Fibroblast of lung (primary cell): ENCODE data around the gene SLC16A10. TPM values are rescaled to one million over a fixed set of nuclear protein-coding genes. Genes with fewer than 3 reads are reported as not detected.

Experiments used
- DNase-seq, 2 donors: peaks; one replicate each; pipeline versions ENCODE4 v3.0.0 to v3.0.0-alpha.2; 2010; ENCODE audit warnings: low read depth in 2 of 2
- H2AFZ ChIP-seq: 2 replicates; pipeline ENCODE4 v1.5.1; 2012; ENCODE audit warnings: low read length, control low read depth, inconsistent platforms
- H3K27ac ChIP-seq: 2 replicates; pipeline ENCODE4 v1.5.1; 2011; ENCODE audit warnings: low read length, control low read depth; ENCODE audit not compliant: insufficient read depth
- H3K27me3 ChIP-seq: 2 replicates; pipeline ENCODE4 v1.5.1; 2011; ENCODE audit warnings: mild to moderate bottlenecking, low read length; ENCODE audit not compliant: control insufficient read depth, insufficient read depth
- H3K36me3 ChIP-seq: 2 replicates; pipeline ENCODE4 v1.5.1; 2011; ENCODE audit warnings: low read length; ENCODE audit not compliant: control insufficient read depth, insufficient read depth
- H3K4me1 ChIP-seq: 2 replicates; pipeline ENCODE4 v1.5.1; 2011; ENCODE audit warnings: low read length; ENCODE audit not compliant: control insufficient read depth, insufficient read depth; ENCODE audit errors: extremely low read depth
- H3K4me2 ChIP-seq: 2 replicates; pipeline ENCODE4 v1.5.1; 2011; ENCODE audit warnings: low read length, control low read depth; ENCODE audit not compliant: insufficient read depth; ENCODE audit errors: extremely low read depth
- H3K4me3 ChIP-seq, 4 experiments: fragments of 200-600 bp in 1 of 4; sonication (generic) in 1 of 4; replicated peaks in 1 of 4; 2 replicates each; pipeline ENCODE4 v1.5.1; 2011 to 2016; ENCODE audit warnings: low read length in 4 of 4, low read depth in 3 of 4, mild to moderate bottlenecking in 3 of 4, control low read depth in 2 of 4, inconsistent platforms in 1 of 4, mixed read lengths in 1 of 4; ENCODE audit not compliant: insufficient read depth in 1 of 4; ENCODE audit errors: control extremely low read depth in 1 of 4
- H3K79me2 ChIP-seq: 2 replicates; pipeline ENCODE4 v1.5.1; 2012; ENCODE audit warnings: mild to moderate bottlenecking, low read length, inconsistent platforms; ENCODE audit not compliant: control insufficient read depth, insufficient read depth
- H3K9ac ChIP-seq: 2 replicates; pipeline ENCODE4 v1.5.1; 2011; ENCODE audit warnings: mild to moderate bottlenecking, low read length, control low read depth; ENCODE audit not compliant: insufficient read depth
- H3K9me3 ChIP-seq: 2 replicates; pipeline ENCODE4 v1.5.1; 2012; ENCODE audit warnings: low read depth, low read length; ENCODE audit not compliant: control insufficient read depth, insufficient read depth
- H4K20me1 ChIP-seq: 2 replicates; pipeline ENCODE4 v1.5.1; 2011; ENCODE audit warnings: low read length; ENCODE audit not compliant: control insufficient read depth, insufficient read depth; ENCODE audit errors: extremely low read depth
- CTCF ChIP-seq, 2 donors: IDR thresholded peaks in 1 of 2; conservative IDR thresholded peaks in 1 of 2; 1 replicate in 1 of 2; 2 replicates in 1 of 2; pipeline ENCODE4 v1.5.1; 2011 to 2012; ENCODE audit warnings: low read length in 2 of 2, control low read depth in 1 of 2, inconsistent platforms in 1 of 2, low read depth in 1 of 2, mild to moderate bottlenecking in 1 of 2
- EZH2 ChIP-seq: IDR thresholded peaks from 2 replicates; pipeline ENCODE4 v1.5.1; 2012; ENCODE audit warnings: low read length, control low read depth, mild to moderate bottlenecking; ENCODE audit errors: missing control alignments
- polyA plus RNA-seq, 2 donors: library from polyadenylated mRNA; depleted of rRNA in 1 of 2; stranded (reverse) in 1 of 2; unstranded in 1 of 2; fragments of >200 nt; gene quantifications; 2 replicates each; pipeline ENCODE4 v1.2.1, GENCODE V29; 2011 to 2012; ENCODE audit warnings: missing spikeins in 1 of 2
- total RNA-seq: library from RNA; depleted of rRNA; stranded (reverse); fragments of >200 nt; gene quantifications from 2 replicates; pipeline ENCODE4 v1.2.1, GENCODE V29; 2014

SLC16A10 gene
- total and polyA plus RNA-seq, 2 donors (not counting 1 experiment from before 2014, with no cell fraction given): not detected

GRCh38 chr6:111107589-111107988, 20.3 kb downstream of the SLC16A10 start:
- TF ChIP-seq EZH2 (no peak), CTCF (conservative IDR thresholded peaks at IDR 0.05 in 1 of 2, IDR thresholded peaks at IDR 0.05 in 1 of 2; ENCODE audit: low read depth in 1 of 2, low read length in 2 of 2) (no peak)
- no peak for DNase-seq

GRCh38 chr6:111110036-111110435, 22.7 kb downstream of the SLC16A10 start:
- H2AFZ ChIP-seq: no peak overlapping the region
- no peaks in the 10 kb centered on the region for H3K4me1 ChIP-seq
- H3K27me3 ChIP-seq: no peaks in the 10 kb centered on the region
- H3K4me3 ChIP-seq: no peak overlapping the region
- H3K27ac ChIP-seq: no peak overlapping the region
- DNase-seq: no peak
- no peak overlapping the region for H3K4me2 ChIP-seq
- no peaks in the 10 kb centered on the region for H3K36me3 ChIP-seq
- TF ChIP-seq EZH2 (no peak), CTCF (conservative IDR thresholded peaks at IDR 0.05 in 1 of 2, IDR thresholded peaks at IDR 0.05 in 1 of 2; ENCODE audit: low read depth in 1 of 2, low read length in 2 of 2) (no peak)
- H4K20me1 ChIP-seq: no peaks in the 10 kb centered on the region
- no peak overlapping the region for H3K9ac ChIP-seq
- no peaks in the 10 kb centered on the region for H3K9me3 ChIP-seq
- no peaks in the 10 kb centered on the region for H3K79me2 ChIP-seq

More at GRCh38 chr6:111107589-111107988, 20.3 kb downstream of the SLC16A10 start:
- Histone ChIP-seq H3K4me1 (no peaks in the 10 kb centered on the region), H3K9ac (no peak overlapping the region), H3K27me3 (peaks cover 3% of the 10 kb centered on the region), H3K36me3 (no peaks in the 10 kb centered on the region), H3K4me2 (no peak overlapping the region), H3K9me3 (no peaks in the 10 kb centered on the region), H2AFZ (no peak overlapping the region), H4K20me1 (no peaks in the 10 kb centered on the region), H3K79me2 (no peaks in the 10 kb centered on the region), H3K4me3 (no peak overlapping the region), H3K27ac (no peak overlapping the region)

- H3K4me2 ChIP-seq: no peak overlapping the region
- TF ChIP-seq CTCF (conservative IDR thresholded peaks at IDR 0.05 in 1 of 2, IDR thresholded peaks at IDR 0.05 in 1 of 2; ENCODE audit: low read depth in 1 of 2, low read length in 2 of 2) (no peak), EZH2 (no peak)
- peak; percentile 62 to 88 for DNase-seq
- no peak overlapping the region for H3K4me3 ChIP-seq
- no peaks in the 10 kb centered on the region for H3K9me3 ChIP-seq
- H3K9ac ChIP-seq: no peak overlapping the region
- no peaks in the 10 kb centered on the region for H3K4me1 ChIP-seq
- H3K36me3 ChIP-seq: no peaks in the 10 kb centered on the region
- H2AFZ ChIP-seq: peak overlapping the region; percentile 7
- no peaks in the 10 kb centered on the region for H4K20me1 ChIP-seq
- no peak overlapping the region for H3K27ac ChIP-seq
- H3K27me3 ChIP-seq: no peaks in the 10 kb centered on the region
- no peaks in the 10 kb centered on the region for H3K79me2 ChIP-seq
These were observed 26.2 kb downstream of the SLC16A10 start for GRCh38 chr6:111113336-111114086.
